HepG2 (cell line): ENCODE measurements around the gene SEC24D.

Experiments used
- FOXK2 ChIP-seq: fragments of 450-650 bp; IDR thresholded peaks from 2 replicates; pipeline ENCODE4 v1.6.1; 2016
- PHF5A ChIP-seq: IDR thresholded peaks from one replicate; pipeline ENCODE4 v1.6.1; 2018; ENCODE audit warnings: low read depth, missing genetic modification reagents; ENCODE audit not compliant: unreplicated experiment
- ZKSCAN5 ChIP-seq: sonication (generic); formaldehyde crosslinking; IDR thresholded peaks from 2 replicates; pipeline ENCODE4 v1.5.1; 2020; ENCODE audit warnings: mild to moderate bottlenecking, missing genetic modification reagents
- ZNF281 ChIP-seq: sonication (generic); formaldehyde crosslinking; IDR thresholded peaks from 2 replicates; pipeline ENCODE4 v1.4.0; 2020; ENCODE audit warnings: missing genetic modification reagents, borderline replicate concordance

- no peak for TF ChIP-seq PHF5A (CRISPR knock-in tag)
- no peak for TF ChIP-seq ZNF281
- no peak for TF ChIP-seq FOXK2
- TF ChIP-seq ZKSCAN5 (CRISPR knock-in tag) = no peak
These were observed 43.5 kb upstream of the SEC24D start for GRCh38 chr4:118879409-118879808.
